H1 (cell line): ENCODE data around the gene LMX1B. TPM values are rescaled to one million over a fixed set of nuclear protein-coding genes. Genes with fewer than 3 reads are reported as not detected.

ENCODE experiments used
- CTCF ChIA-PET: fragments of 300-600 bp; sonication (Branson Sonifier 250); formaldehyde crosslinking; loops from one replicate; lab custom pipeline; 2021; ENCODE audit not compliant: partially characterized antibody; lab: Charles Lee
- POLR2A ChIA-PET: fragments of 300-600 bp; sonication (Branson Sonifier 250); formaldehyde crosslinking; loops from one replicate; lab custom pipeline; 2021; ENCODE audit warnings: inconsistent platforms; ENCODE audit not compliant: partially characterized antibody; lab: Charles Lee
- DNase-seq, 2 experiments: peaks; one replicate each; pipeline versions ENCODE4 v3.0.0 to v3.0.0-alpha.2; 2010 to 2022; ENCODE audit warnings: low spot score in 2 of 2, low read depth in 1 of 2, mixed read lengths in 1 of 2
- FAIRE-seq: peaks from 2 replicates; lab custom pipeline; 2011; peaks lifted over from hg19 to GRCh38; lab: Jason Lieb, UNC
- H2AFZ ChIP-seq: 2 replicates; pipeline ENCODE4 v1.8.1; 2012; ENCODE audit warnings: low read length, inconsistent platforms
- H2AK5ac ChIP-seq: 2 replicates; pipeline ENCODE4 v1.6.1; 2013; ENCODE audit warnings: low read depth, low read length
- H2BK120ac ChIP-seq: replicated peaks from 2 replicates; pipeline ENCODE3; 2013; ENCODE audit warnings: low read depth, low read length, inconsistent platforms
- H2BK12ac ChIP-seq: 2 replicates; pipeline ENCODE4 v1.6.1; 2013; ENCODE audit warnings: low read depth, low read length
- H2BK15ac ChIP-seq: 2 replicates; pipeline ENCODE4 v1.6.1; 2013; ENCODE audit warnings: low read length
- H2BK20ac ChIP-seq: 2 replicates; pipeline ENCODE4 v1.6.1; 2013; ENCODE audit warnings: low read length
- H2BK5ac ChIP-seq: 2 replicates; pipeline ENCODE4 v1.6.1; 2013; ENCODE audit warnings: low read depth, low read length
- H3K14ac ChIP-seq: 2 replicates; pipeline ENCODE4 v1.6.1; 2013; ENCODE audit warnings: inconsistent platforms; ENCODE audit not compliant: insufficient read length
- H3K18ac ChIP-seq: 2 replicates; pipeline ENCODE4 v1.6.1; 2013; ENCODE audit warnings: low read length; ENCODE audit errors: extremely low read depth
- H3K23ac ChIP-seq: 2 replicates; pipeline ENCODE4 v1.6.1; 2013; ENCODE audit warnings: inconsistent platforms; ENCODE audit not compliant: insufficient read length
- H3K23me2 ChIP-seq: 2 replicates; pipeline ENCODE4 v1.6.1; 2013; ENCODE audit warnings: low read depth, low read length
- H3K27ac ChIP-seq: 2 replicates; pipeline ENCODE4 v1.6.1; 2011; ENCODE audit warnings: low read depth, low read length, inconsistent platforms
- H3K27me3 ChIP-seq, 4 experiments: replicated peaks in 1 of 4; 1 replicate in 1 of 4; 2 replicates in 3 of 4; pipeline versions ENCODE4 v1.6.1 to v1.8.1; 2011 to 2013; ENCODE audit warnings: low read length in 3 of 4, mild to moderate bottlenecking in 3 of 4, inconsistent platforms in 2 of 4, mixed read lengths in 2 of 4, moderate library complexity in 1 of 4; ENCODE audit not compliant: control insufficient read depth in 3 of 4, insufficient read depth in 3 of 4; ENCODE audit errors: extremely low read depth in 1 of 4
- H3K36me3 ChIP-seq, 4 experiments: 2 replicates each; pipeline versions ENCODE4 v1.6.1 to v1.8.1; 2011 to 2013; ENCODE audit warnings: mild to moderate bottlenecking in 4 of 4, low read length in 3 of 4, moderate library complexity in 2 of 4, control low read depth in 1 of 4, inconsistent platforms in 1 of 4; ENCODE audit not compliant: insufficient read depth in 4 of 4, control insufficient read depth in 2 of 4
- H3K4ac ChIP-seq: replicated peaks from 2 replicates; pipeline ENCODE3; 2013; ENCODE audit warnings: low read length, low read depth, mixed read lengths, inconsistent platforms; ENCODE audit not compliant: insufficient read length
- H3K4me1 ChIP-seq, 4 experiments: replicated peaks in 1 of 4; 1 replicate in 1 of 4; 2 replicates in 3 of 4; pipeline versions ENCODE4 v1.6.1 to v1.8.1; 2011 to 2013; ENCODE audit warnings: low read length in 3 of 4, inconsistent platforms in 2 of 4, mixed read lengths in 1 of 4; ENCODE audit not compliant: insufficient read depth in 4 of 4, control insufficient read depth in 3 of 4
- H3K4me2 ChIP-seq, 2 experiments: 2 replicates each; pipeline versions ENCODE4 v1.6.1 to v1.8.1; 2011 to 2013; ENCODE audit warnings: low read depth in 2 of 2, low read length in 2 of 2, control low read depth in 1 of 2, inconsistent platforms in 1 of 2, mild to moderate bottlenecking in 1 of 2; ENCODE audit not compliant: insufficient read depth in 1 of 2
- H3K4me3 ChIP-seq, 4 experiments: fragments of 200-600, 300-600 bp in 1 of 4; sonication (generic), shearing (Covaris generic), sonication (Bioruptor Twin) in 1 of 4; 2 replicates each; pipeline versions ENCODE4 v1.5.1 to v1.8.1; 2011 to 2016; ENCODE audit warnings: low read length in 4 of 4, low read depth in 3 of 4, control low read depth in 2 of 4, inconsistent platforms in 2 of 4, mild to moderate bottlenecking in 2 of 4, mixed read lengths in 1 of 4, moderate library complexity in 1 of 4; ENCODE audit not compliant: insufficient read depth in 2 of 4; ENCODE audit errors: extremely low read depth in 1 of 4
- H3K56ac ChIP-seq: replicated peaks from 2 replicates; pipeline ENCODE3; 2013; ENCODE audit warnings: low read depth, mild to moderate bottlenecking, mixed read lengths, low read length, inconsistent platforms; ENCODE audit not compliant: insufficient read length
- H3K79me1 ChIP-seq: 2 replicates; pipeline ENCODE4 v1.6.1; 2013; ENCODE audit warnings: low read depth, low read length, control low read depth
- H3K79me2 ChIP-seq, 2 experiments: 2 replicates each; pipeline versions ENCODE4 v1.6.1 to v1.8.1; 2012 to 2013; ENCODE audit warnings: low read length in 2 of 2, mild to moderate bottlenecking in 2 of 2, inconsistent platforms in 1 of 2; ENCODE audit not compliant: insufficient read depth in 2 of 2, control insufficient read depth in 1 of 2
- H3K9ac ChIP-seq, 4 experiments: replicated peaks in 1 of 4; 1 replicate in 1 of 4; 2 replicates in 3 of 4; pipeline versions ENCODE4 v1.6.1 to v1.8.1; 2011 to 2013; ENCODE audit warnings: low read depth in 3 of 4, low read length in 3 of 4, control low read depth in 2 of 4, mild to moderate bottlenecking in 2 of 4, moderate library complexity in 2 of 4, inconsistent platforms in 1 of 4; ENCODE audit errors: extremely low read depth in 1 of 4
- H3K9me3 ChIP-seq, 2 experiments: 2 replicates each; pipeline versions ENCODE4 v1.6.1 to v1.8.1; 2012 to 2013; ENCODE audit warnings: mild to moderate bottlenecking in 2 of 2, moderate library complexity in 2 of 2, control low read depth in 1 of 2, inconsistent platforms in 1 of 2, low read depth in 1 of 2, low read length in 1 of 2, mixed read lengths in 1 of 2; ENCODE audit not compliant: insufficient read depth in 2 of 2
- H4K20me1 ChIP-seq, 2 experiments: replicated peaks in 1 of 2; 2 replicates each; pipeline versions ENCODE3 to v1.8.1; 2011 to 2013; ENCODE audit warnings: inconsistent platforms in 2 of 2, low read length in 2 of 2, mild to moderate bottlenecking in 1 of 2; ENCODE audit not compliant: insufficient read depth in 2 of 2, control insufficient read depth in 1 of 2
- H4K5ac ChIP-seq: 2 replicates; pipeline ENCODE4 v1.6.1; 2013; ENCODE audit warnings: low read length, low read depth, mixed read lengths, inconsistent platforms; ENCODE audit not compliant: insufficient read length
- H4K8ac ChIP-seq: 2 replicates; pipeline ENCODE4 v1.8.0; 2013; ENCODE audit warnings: mild to moderate bottlenecking, moderate library complexity, low read length, inconsistent platforms; ENCODE audit not compliant: insufficient read depth; ENCODE audit errors: extremely low read depth
- H4K91ac ChIP-seq: replicated peaks from 2 replicates; pipeline ENCODE3; 2013; ENCODE audit warnings: low read length, mixed read lengths, inconsistent platforms; ENCODE audit not compliant: insufficient read length
- FOSL1 ChIP-seq: IDR thresholded peaks from 2 replicates; pipeline ENCODE4 v1.6.1; 2011; ENCODE audit warnings: mild to moderate bottlenecking, low read depth, low read length, moderate library complexity; ENCODE audit not compliant: insufficient read depth
- POLR2A ChIP-seq, 2 experiments: IDR thresholded peaks; 1 replicate in 1 of 2; 2 replicates in 1 of 2; pipeline ENCODE4 v1.6.1; 2011; ENCODE audit warnings: low read depth in 2 of 2, low read length in 2 of 2, mild to moderate bottlenecking in 2 of 2; ENCODE audit errors: control extremely low read depth in 1 of 2
- POLR2AphosphoS5 ChIP-seq: IDR thresholded peaks from 2 replicates; pipeline ENCODE4 v1.6.1; 2011; ENCODE audit warnings: low read depth, low read length
- RAD21 ChIP-seq, 2 experiments: IDR thresholded peaks in 1 of 2; conservative IDR thresholded peaks in 1 of 2; 2 replicates each; pipeline ENCODE4 v1.6.1; 2011; ENCODE audit warnings: low read depth in 2 of 2, low read length in 2 of 2, improper control_type of control experiment in 1 of 2, inconsistent platforms in 1 of 2, mild to moderate bottlenecking in 1 of 2, moderate library complexity in 1 of 2
- TAF1 ChIP-seq: IDR thresholded peaks from 2 replicates; pipeline ENCODE4 v1.6.1; 2011; ENCODE audit warnings: mild to moderate bottlenecking, low read depth, low read length
- TCF12 ChIP-seq: IDR thresholded peaks from 2 replicates; pipeline ENCODE4 v1.6.1; 2011; ENCODE audit warnings: low read depth, mild to moderate bottlenecking, low read length
- YY1 ChIP-seq: IDR thresholded peaks from 2 replicates; pipeline ENCODE4 v1.6.1; 2011; ENCODE audit warnings: low read depth, mild to moderate bottlenecking, low read length
- WGBS, 2 experiments: shearing (Covaris generic) in 1 of 2; methylation state at CpG; one replicate each; pipeline versions ENCODE4 v1.1.6 to v1.1.7; 2013 to 2015; ENCODE audit warnings: low lambda C conversion rate in 2 of 2, mixed read lengths in 2 of 2, inconsistent platforms in 1 of 2, low coverage in 1 of 2, missing lambda C conversion rate in 1 of 2; ENCODE audit not compliant: insufficient replicate concordance in 2 of 2, insufficient coverage in 1 of 2, insufficient read length in 1 of 2; ENCODE audit errors: extremely low coverage in 1 of 2, missing lambda C conversion rate in 1 of 2; 5-methylcytosine and 5-hydroxymethylcytosine counted together
- polyA plus RNA-seq, 7 experiments: library from polyadenylated mRNA; depleted of rRNA in 3 of 7; stranded (reverse) in 5 of 7; unstranded in 2 of 7; fragments of >200 nt in 5 of 7; fragments of 200-250 nt in 2 of 7; gene quantifications; 1 replicate in 5 of 7; 2 replicates in 1 of 7; 4 replicates in 1 of 7; pipeline versions ENCODE4 v1.2.1 to v1.2.3, GENCODE V29; 2011 to 2013; ENCODE audit warnings: missing spikeins in 2 of 7, mixed read lengths in 2 of 7
- total RNA-seq: library from RNA; stranded (reverse); fragmentation: NEBNext Ultra II Directional; extraction: Animal tissue kit (Norgen Biotek cat#: 25700); gene quantifications from 2 replicates; pipeline ENCODE4 v1.2.1, GENCODE V29; 2021
- TF ChIP-seq, protein P1 (sequence below), 3 experiments: IDR thresholded peaks; 1 replicate in 2 of 3; 2 replicates in 1 of 3; pipeline versions ENCODE4 v1.5.1 to v1.6.1; 2011; ENCODE audit warnings: low read length in 3 of 3, mild to moderate bottlenecking in 3 of 3, inconsistent platforms in 2 of 3, low read depth in 1 of 3, moderate library complexity in 1 of 3; ENCODE audit not compliant: insufficient read depth in 1 of 3; ENCODE audit errors: control extremely low read depth in 1 of 3

LMX1B gene
- total and polyA plus RNA-seq, 2 of the 8 experiments (the other 6 are each of a cell fraction or from before 2014, with no cell fraction given): 0.09 to 0.37 TPM

DNA sequence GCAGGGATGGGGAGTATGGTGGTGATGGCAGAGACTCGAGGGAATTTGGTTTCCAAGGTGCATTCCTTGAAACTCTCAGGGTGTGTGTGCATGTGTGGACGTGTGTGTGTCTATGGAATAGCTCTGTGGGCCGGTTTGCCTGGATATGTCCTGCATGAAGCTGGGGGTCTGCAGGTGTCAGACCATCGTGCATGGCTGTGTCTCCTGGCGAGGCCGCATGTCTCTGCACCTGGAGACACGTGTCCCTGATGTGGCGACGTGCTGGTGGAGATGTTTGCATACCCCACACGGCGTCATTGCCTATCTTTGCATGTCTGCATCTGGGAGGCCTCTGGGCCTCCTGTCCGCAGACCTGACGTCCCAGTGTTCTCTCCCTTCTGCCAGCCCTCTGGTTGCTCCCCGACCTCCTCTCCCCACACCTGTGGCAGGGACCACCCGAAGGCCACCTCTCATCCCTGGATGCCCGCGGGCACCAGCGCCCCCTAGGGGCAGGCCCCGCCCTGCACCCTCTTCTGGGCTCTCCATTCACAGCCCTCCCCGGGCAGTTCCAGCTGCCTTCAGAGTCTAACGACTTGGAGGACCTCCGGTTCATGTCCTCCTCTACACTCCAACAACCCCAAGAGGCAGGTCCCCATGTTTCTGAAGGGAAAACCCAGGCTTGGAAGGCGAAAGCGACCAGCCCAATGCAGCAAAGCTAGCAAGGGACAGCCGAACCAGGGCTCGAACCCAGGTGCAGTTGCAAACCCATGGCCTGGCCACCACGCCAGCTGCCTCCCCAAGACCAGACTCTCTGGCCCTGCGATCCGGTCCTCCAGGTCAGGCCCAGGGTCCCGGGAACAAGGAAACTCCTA lies 88.6 kb downstream of the LMX1B start:
- Histone ChIP-seq H4K20me1 (no peaks in the 10 kb centered on the region), H2BK15ac (peak overlapping the region; percentile 65), H3K23me2 (peaks cover 1% of the 10 kb centered on the region; the same call in 1 of the 2 replicates), H2BK120ac (no peak overlapping the region), H2AFZ (no peak overlapping the region), H3K23ac (no peak overlapping the region), H3K79me2 (no peaks in the 10 kb centered on the region), H3K27ac (no peak overlapping the region), H3K79me1 (no peaks in the 10 kb centered on the region), H3K56ac (no peak overlapping the region), H3K4me3 (no peak overlapping the region), H3K14ac (no peak overlapping the region), H3K9me3 (no peaks in the 10 kb centered on the region), H4K8ac (0 out of 2 replicates have a peak overlapping the region, but pooled peaks have one; percentile 29), H2BK12ac (peak overlapping the region; percentile 50; the same call in 1 of the 2 replicates), H2BK20ac (peak overlapping the region; percentile 92; the same call in 1 of the 2 replicates), H4K5ac (no peak overlapping the region), H2AK5ac (peak overlapping the region; percentile 77; the same call in 1 of the 2 replicates), H3K27me3 (peaks cover 4 to 36% (median 30%) of the 10 kb centered on the region in 4 experiments), H3K4me1 (peaks cover 0 to 11% (median 8%) of the 10 kb centered on the region in 4 experiments; a peak in 5 of 7 replicates), H3K9ac (no peak overlapping the region), H2BK5ac (peak overlapping the region; percentile 52; the same call in 1 of the 2 replicates), H4K91ac (peak overlapping the region; percentile 48), H3K36me3 (no peaks in the 10 kb centered on the region), H3K4me2 (peak overlapping the region in 1 of 2 experiments; percentile 2; a peak in 1 of 4 replicates), H3K4ac (peak overlapping the region; percentile 79), H3K18ac (peak overlapping the region; percentile 56; the same call in 1 of the 2 replicates)
- CTCF ChIA-PET: interaction anchor here (0.6 to 11.7 kb wide), 60 partner anchors 8 to 501 kb away, joined by 3 to 415 read pairs (median 5); partner anchors contain the start of gene ZBTB43
- POLR2A ChIA-PET: interaction anchor here (0.7 to 1.9 kb wide), 4 partner anchors 8 to 415 kb away, joined by 3 to 6 read pairs (median 3); no protein-coding TSS in a partner anchor
- WGBS, 2 experiments: 70% methylated on average over 28 of the region's 30 CpGs; no CpG with 5 or more reads in 1 of the 2 experiments
- DNase-seq (peak in 1 of 2 experiments; percentile 96), FAIRE-seq (no peak)
- TF ChIP-seq RAD21 (IDR thresholded peaks at IDR 0.05 in 1 of 2, conservative IDR thresholded peaks at IDR 0.05 in 1 of 2; ENCODE audit: low read depth in 2 of 2, low read length in 2 of 2): peak; percentile 69 to 82
- TF ChIP-seq FOSL1: no peak
- no peak for TF ChIP-seq TCF12
- 0 out of 2 replicates have a peak, but pooled peaks have one; percentile 27 for TF ChIP-seq YY1
- TF ChIP-seq, protein P1, sequence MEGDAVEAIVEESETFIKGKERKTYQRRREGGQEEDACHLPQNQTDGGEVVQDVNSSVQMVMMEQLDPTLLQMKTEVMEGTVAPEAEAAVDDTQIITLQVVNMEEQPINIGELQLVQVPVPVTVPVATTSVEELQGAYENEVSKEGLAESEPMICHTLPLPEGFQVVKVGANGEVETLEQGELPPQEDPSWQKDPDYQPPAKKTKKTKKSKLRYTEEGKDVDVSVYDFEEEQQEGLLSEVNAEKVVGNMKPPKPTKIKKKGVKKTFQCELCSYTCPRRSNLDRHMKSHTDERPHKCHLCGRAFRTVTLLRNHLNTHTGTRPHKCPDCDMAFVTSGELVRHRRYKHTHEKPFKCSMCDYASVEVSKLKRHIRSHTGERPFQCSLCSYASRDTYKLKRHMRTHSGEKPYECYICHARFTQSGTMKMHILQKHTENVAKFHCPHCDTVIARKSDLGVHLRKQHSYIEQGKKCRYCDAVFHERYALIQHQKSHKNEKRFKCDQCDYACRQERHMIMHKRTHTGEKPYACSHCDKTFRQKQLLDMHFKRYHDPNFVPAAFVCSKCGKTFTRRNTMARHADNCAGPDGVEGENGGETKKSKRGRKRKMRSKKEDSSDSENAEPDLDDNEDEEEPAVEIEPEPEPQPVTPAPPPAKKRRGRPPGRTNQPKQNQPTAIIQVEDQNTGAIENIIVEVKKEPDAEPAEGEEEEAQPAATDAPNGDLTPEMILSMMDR (IDR thresholded peaks at IDR 0.05; ENCODE audit: control extremely low read depth in 1 of 3, insufficient read depth in 1 of 3, low read depth in 1 of 3, low read length in 3 of 3): peak in 2 of 3 experiments; percentile 86 to 89; a peak in 3 of 4 replicates
- no peak for TF ChIP-seq POLR2A (IDR thresholded peaks at IDR 0.05; ENCODE audit: control extremely low read depth in 1 of 2, low read depth in 2 of 2, low read length in 2 of 2)
- TF ChIP-seq POLR2AphosphoS5: no peak
- no peak for TF ChIP-seq TAF1
